HFFc6 (cell line): ENCODE data around the gene CDK7. TPM values are rescaled to one million over a fixed set of nuclear protein-coding genes. Genes with fewer than 3 reads are reported as not detected.

Source experiments
- DNase-seq: peaks from one replicate; pipeline ENCODE4 v3.0.0-alpha.2; 2018
- H3K27ac Mint-ChIP-seq: 2 replicates; pipeline ENCODE4 v1.8.0; 2020; ENCODE audit warnings: mild to moderate bottlenecking, mixed read lengths
- H3K27me3 Mint-ChIP-seq: 2 replicates; pipeline ENCODE4 v1.8.0; 2021; ENCODE audit warnings: mild to moderate bottlenecking, moderate library complexity, mixed read lengths; ENCODE audit not compliant: insufficient read depth
- H3K36me3 Mint-ChIP-seq: 2 replicates; pipeline ENCODE4 v1.8.0; 2021; ENCODE audit warnings: low read depth, mixed read lengths
- H3K4me1 Mint-ChIP-seq: 2 replicates; pipeline ENCODE4 v1.8.0; 2020; ENCODE audit warnings: low read depth, mixed read lengths
- H3K4me3 Mint-ChIP-seq: 2 replicates; pipeline ENCODE4 v1.8.0; 2020; ENCODE audit warnings: mild to moderate bottlenecking, moderate library complexity, mixed read lengths
- H3K9me3 Mint-ChIP-seq: 2 replicates; pipeline ENCODE4 v1.8.0; 2020; ENCODE audit warnings: mild to moderate bottlenecking, mixed read lengths
- long read RNA-seq: library from polyadenylated mRNA; unstranded; transcript quantifications from one replicate; pipeline ENCODE4 v2.0.0, GENCODE V29; 2019
- total RNA-seq, 6 experiments: library from RNA; stranded (reverse); fragmentation: NEBNext Ultra II Directional; extraction: Animal tissue kit (Norgen Biotek cat#: 25700); gene quantifications; 2 replicates in 1 of 6; 3 replicates in 5 of 6; pipeline ENCODE4 v1.2.3, GENCODE V29; 2021
- TF ChIP-seq, protein P1 (sequence below): fragments of 200-600 bp; sonication (generic); IDR thresholded peaks from 2 replicates; pipeline ENCODE4 v1.5.0; 2021; ENCODE audit warnings: antibody characterized with exemption, mild to moderate bottlenecking

The CDK7 gene
- 10 to 100 TPM; 46.9 to 61.0 (median 54.1) TPM for total RNA-seq
- long read RNA-seq, transcript CDK7-201 (12 exons, 1,439 nt): major isoform, 39 of 44 reads
- long read RNA-seq, partial matches to known transcripts: 2 of 44 reads
- long read RNA-seq, other reads (novel, unspliced or antisense): 3 of 44 reads

DNA sequence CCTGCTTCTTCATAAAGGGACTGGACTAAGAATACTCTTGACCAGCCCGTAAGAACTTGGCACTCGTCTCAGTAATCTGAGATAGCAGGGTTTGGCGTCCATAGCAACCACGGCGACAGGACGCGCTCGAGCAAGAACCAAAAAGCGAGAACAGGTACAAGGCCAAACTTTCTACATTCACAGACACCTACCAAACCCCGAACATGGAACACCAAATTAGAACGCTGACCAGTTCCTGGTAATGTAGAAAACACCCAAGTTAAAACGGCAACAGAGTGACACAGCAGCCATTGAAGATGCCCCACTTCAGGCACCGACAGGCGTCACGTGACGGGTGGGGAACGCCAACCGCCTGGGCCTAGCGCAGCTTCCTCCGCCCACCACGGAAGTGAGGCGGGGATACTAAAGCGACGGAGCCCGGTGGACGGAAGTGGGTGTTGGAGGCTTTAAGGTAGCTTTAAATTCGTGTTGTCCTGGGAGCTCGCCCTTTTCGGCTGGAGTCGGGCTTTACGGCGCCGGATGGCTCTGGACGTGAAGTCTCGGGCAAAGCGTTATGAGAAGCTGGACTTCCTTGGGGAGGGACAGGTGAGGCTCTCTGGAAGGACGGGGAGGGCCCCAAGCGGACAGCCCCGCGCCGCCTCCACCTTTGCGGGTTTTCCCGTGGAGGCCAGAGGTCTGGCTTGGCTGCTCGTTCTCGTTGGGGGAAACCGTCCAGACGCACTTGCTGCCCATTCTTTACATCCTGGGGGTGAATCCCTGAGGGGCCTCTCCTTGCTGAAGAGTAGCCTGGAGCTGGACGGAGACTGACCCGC is at the start of gene CDK7:
TSS of gene CDK7 (plus strand) at position 430 of the 812 bp plus-strand sequence. CDS start at position 520, 90 bp downstream.
- DNase-seq: peak; percentile 90
- TF ChIP-seq, protein P1, sequence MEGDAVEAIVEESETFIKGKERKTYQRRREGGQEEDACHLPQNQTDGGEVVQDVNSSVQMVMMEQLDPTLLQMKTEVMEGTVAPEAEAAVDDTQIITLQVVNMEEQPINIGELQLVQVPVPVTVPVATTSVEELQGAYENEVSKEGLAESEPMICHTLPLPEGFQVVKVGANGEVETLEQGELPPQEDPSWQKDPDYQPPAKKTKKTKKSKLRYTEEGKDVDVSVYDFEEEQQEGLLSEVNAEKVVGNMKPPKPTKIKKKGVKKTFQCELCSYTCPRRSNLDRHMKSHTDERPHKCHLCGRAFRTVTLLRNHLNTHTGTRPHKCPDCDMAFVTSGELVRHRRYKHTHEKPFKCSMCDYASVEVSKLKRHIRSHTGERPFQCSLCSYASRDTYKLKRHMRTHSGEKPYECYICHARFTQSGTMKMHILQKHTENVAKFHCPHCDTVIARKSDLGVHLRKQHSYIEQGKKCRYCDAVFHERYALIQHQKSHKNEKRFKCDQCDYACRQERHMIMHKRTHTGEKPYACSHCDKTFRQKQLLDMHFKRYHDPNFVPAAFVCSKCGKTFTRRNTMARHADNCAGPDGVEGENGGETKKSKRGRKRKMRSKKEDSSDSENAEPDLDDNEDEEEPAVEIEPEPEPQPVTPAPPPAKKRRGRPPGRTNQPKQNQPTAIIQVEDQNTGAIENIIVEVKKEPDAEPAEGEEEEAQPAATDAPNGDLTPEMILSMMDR: no peak
- Mint-ChIP-seq H3K9me3 (no peaks in the 10 kb centered on the region; the same call in 1 of the 2 replicates), H3K27ac (peak within 1 kb of the TSS; percentile 96), H3K4me1 (peaks cover 52% of the 10 kb centered on the region), H3K4me3 (peak within 1 kb of the TSS; percentile 100), H3K27me3 (no peaks in the 10 kb centered on the region), H3K36me3 (peaks cover 31% of the 10 kb centered on the region)

DNA sequence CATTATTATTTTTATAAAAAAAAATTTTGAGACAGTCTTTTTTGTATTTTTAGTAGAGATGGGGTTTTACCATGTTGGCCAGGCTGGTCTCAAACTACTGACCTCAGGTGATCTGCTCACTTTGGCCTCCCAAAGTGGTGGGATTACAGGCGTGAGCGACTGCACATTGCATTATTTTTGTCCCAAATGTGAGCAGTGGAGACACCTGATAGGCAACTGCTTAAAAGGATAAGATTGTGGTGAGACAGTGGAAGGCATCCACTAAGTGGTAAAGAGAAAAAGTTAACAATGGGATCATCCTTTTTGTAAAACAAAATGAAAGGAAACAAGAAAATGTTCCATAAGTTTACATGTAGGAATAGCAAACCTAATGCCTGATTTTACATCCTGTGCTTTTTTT is 47.3 kb upstream of the CDK7 start:
- no peak for DNase-seq
- TF ChIP-seq, protein P1: no peak
- no peaks in the 10 kb centered on the region for H3K9me3 Mint-ChIP-seq
- H3K4me1 Mint-ChIP-seq: peaks cover 18% of the 10 kb centered on the region
- H3K4me3 Mint-ChIP-seq: peak overlapping the region; percentile 49; the same call in 1 of the 2 replicates
- peaks cover 4% of the 10 kb centered on the region; the same call in 1 of the 2 replicates for H3K36me3 Mint-ChIP-seq
- H3K27ac Mint-ChIP-seq: peak overlapping the region; percentile 59; the same call in 1 of the 2 replicates
- H3K27me3 Mint-ChIP-seq: no peaks in the 10 kb centered on the region

- Mint-ChIP-seq H3K9me3 (no peaks in the 10 kb centered on the region), H3K4me1 (peaks cover 18% of the 10 kb centered on the region), H3K36me3 (peaks cover 4% of the 10 kb centered on the region; the same call in 1 of the 2 replicates), H3K27ac (peak overlapping the region; percentile 99), H3K27me3 (no peaks in the 10 kb centered on the region), H3K4me3 (peak overlapping the region; percentile 97)
- no peak for DNase-seq
- TF ChIP-seq, protein P1: no peak
Measured at GRCh38 chr5:69188811-69189161, 45.9 kb upstream of the CDK7 start.

GRCh38 chr5:69189162-69190086 is 45.3 kb upstream of the CDK7 start, which contains the start of gene CENPH:
Gene CENPH (plus strand): TSS chr5:69189583. CDS start chr5:69189635, 52 bp downstream.
- H3K4me3 Mint-ChIP-seq: peak within 1 kb of the TSS; percentile 97
- peaks cover 18% of the 10 kb centered on the region for H3K4me1 Mint-ChIP-seq
- DNase-seq: peak; percentile 93
- no peaks in the 10 kb centered on the region for H3K27me3 Mint-ChIP-seq
- H3K27ac Mint-ChIP-seq: peak within 1 kb of the TSS; percentile 99
- H3K36me3 Mint-ChIP-seq: peaks cover 4% of the 10 kb centered on the region; the same call in 1 of the 2 replicates
- TF ChIP-seq, protein P1: no peak
- no peaks in the 10 kb centered on the region for H3K9me3 Mint-ChIP-seq

DNA sequence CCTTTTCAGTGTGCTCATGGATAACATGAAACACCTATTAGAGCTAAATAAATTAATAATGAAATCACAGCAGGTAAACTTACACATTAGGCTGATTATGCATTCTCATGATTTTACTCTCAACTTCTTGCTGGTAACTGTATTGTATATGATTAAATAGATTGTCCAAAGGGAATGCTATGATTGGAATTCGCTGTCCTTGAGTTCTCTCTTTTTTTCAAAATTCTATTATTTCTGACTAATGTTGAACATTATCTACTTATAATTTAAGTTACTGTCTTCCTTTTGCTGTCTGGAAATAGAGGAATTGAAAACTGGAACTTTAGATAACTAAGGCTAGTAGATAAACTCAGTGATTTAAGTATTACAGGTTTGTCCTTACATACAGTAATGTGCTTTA is 32.2 kb upstream of the CDK7 start:
- H3K9me3 Mint-ChIP-seq: no peaks in the 10 kb centered on the region
- TF ChIP-seq, protein P1: no peak
- no peak for DNase-seq

More for the DNA sequence above, 32.2 kb upstream of the CDK7 start:
- no peaks in the 10 kb centered on the region for H3K36me3 Mint-ChIP-seq
- H3K27ac Mint-ChIP-seq: no peak overlapping the region
- H3K4me3 Mint-ChIP-seq: no peak overlapping the region
- no peaks in the 10 kb centered on the region for H3K27me3 Mint-ChIP-seq
- H3K4me1 Mint-ChIP-seq: peaks cover 17% of the 10 kb centered on the region
